Measurements from ENCODE around the gene PLIN1.

DNA sequence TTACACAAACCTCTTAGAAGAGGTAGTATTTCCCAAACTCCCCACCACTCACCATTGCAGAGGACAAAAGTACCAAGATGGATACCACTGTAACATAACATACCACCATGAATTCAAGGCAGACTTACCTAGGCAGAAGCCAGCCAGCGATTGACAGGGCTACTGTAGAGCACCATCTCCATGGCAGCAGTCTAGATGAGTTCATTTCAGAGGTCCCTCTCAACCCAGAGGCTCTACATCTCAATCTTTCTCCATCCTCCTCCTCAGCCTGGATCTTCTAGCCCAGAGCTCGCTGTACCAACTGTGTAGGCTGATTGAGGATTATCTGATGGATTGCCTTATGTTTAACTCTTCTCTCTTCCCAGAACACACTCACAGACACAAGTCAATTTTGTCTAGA, 2.0 kb upstream of the PLIN1 start:
- TF ChIP-seq CTCF (IDR thresholded peaks at IDR 0.05): no peak
- TF ChIP-seq POLR2A (IDR thresholded peaks at IDR 0.05): no peak
- TF ChIP-seq EP300 (IDR thresholded peaks at IDR 0.05; ENCODE audit: low read depth): no peak
- no peak for TF ChIP-seq POLR2AphosphoS5 (IDR thresholded peaks at IDR 0.05)

Measured in transverse colon (tissue), 4 donors.